ENCODE data around the gene CCDC9B.

DNA sequence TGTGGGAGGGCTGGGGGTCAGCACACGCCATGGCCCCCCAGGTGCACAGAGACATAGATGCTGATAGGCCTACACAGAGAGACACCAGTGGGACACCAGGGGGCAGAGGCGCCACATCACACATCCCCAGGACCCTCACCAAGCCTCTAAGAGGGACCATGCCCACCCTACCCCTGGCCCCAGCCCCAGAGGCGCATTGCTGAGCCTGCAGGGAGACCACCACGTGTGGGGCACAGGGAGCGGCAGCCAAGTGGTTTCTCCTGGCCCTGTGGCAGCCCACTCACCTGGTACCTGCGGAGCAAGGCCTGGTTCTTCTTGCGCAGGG, 1.2 kb downstream of the CCDC9B start:
- TF ChIP-seq POLR2A (IDR thresholded peaks at IDR 0.05), result no peak
- TF ChIP-seq, protein P1, sequence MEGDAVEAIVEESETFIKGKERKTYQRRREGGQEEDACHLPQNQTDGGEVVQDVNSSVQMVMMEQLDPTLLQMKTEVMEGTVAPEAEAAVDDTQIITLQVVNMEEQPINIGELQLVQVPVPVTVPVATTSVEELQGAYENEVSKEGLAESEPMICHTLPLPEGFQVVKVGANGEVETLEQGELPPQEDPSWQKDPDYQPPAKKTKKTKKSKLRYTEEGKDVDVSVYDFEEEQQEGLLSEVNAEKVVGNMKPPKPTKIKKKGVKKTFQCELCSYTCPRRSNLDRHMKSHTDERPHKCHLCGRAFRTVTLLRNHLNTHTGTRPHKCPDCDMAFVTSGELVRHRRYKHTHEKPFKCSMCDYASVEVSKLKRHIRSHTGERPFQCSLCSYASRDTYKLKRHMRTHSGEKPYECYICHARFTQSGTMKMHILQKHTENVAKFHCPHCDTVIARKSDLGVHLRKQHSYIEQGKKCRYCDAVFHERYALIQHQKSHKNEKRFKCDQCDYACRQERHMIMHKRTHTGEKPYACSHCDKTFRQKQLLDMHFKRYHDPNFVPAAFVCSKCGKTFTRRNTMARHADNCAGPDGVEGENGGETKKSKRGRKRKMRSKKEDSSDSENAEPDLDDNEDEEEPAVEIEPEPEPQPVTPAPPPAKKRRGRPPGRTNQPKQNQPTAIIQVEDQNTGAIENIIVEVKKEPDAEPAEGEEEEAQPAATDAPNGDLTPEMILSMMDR (IDR thresholded peaks at IDR 0.05), result no peak

Measured in stomach (tissue), 4 donors.